SIG-M5 treated with dmso at 0.1 percent for 504 hours (cell line): ENCODE results near the gene TMBIM4.
A peak's percentile ranks its signal among the peaks of the same experiment; 100 is the strongest.
"Not testable (repeated sequence)": the region's sequence is repeated elsewhere in the genome, so short reads cannot be mapped to it uniquely, and the experiment has no call there.

ENCODE experiments used
- DNase-seq: peaks from one replicate; lab custom pipeline; 2025; ENCODE audit not compliant: unreplicated experiment; lab: John Stamatoyannopoulos, UW

The TMBIM4 gene

GRCh38 chr12:66169221-66170170 is at the start of gene TMBIM4:
TMBIM4 (minus strand) TSS chr12:66169996; CDS start chr12:66169951, 45 bp downstream.
- DNase-seq: peak; percentile 97

DNA sequence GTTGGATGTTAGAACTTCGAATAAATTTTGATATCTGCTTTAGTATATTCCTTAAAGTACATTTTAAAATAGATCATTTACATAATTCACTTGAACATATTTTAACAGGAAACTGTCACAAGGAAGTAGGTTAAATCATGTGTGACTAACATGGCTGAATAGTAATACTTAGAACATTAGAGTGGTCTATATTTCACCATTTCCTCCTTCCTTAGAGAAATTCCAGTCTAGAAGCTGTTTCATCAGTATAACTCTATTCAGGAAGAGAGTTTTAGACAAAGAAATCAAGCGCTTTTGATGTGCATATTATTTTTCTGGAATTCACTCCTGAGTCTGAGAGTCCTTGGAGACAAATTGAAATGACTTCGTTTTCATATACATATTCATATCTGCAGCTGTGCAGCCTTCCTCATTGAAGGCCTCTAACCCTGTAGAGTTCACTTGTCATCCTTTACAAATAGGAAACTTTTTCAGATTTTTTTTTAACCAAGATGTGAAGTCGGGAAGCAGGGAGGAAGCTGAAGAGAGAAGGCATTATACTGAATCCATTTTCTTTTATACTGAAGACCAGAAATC is 47.6 kb upstream of the TMBIM4 start:
- peak; percentile 18 for DNase-seq

DNA sequence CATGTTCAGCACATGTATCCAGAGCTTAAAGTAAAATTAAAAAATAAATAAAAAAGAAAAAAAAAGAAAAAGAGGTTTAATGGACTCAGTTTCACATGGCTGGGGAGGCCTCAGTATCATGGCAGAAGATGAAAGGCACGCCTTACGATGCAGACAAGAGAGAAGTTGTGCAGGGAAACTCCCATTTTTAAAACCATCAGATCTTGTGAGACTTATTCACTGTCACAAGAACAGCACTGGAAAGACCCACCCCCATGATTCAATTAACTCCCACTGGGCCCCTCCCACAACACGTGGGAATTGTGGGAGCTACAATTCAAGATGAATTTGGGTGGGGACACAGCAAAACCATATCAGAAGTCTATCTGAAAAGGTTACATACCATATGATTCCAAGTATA is 43.2 kb upstream of the TMBIM4 start:
- DNase-seq: not testable (repeated sequence)

DNA sequence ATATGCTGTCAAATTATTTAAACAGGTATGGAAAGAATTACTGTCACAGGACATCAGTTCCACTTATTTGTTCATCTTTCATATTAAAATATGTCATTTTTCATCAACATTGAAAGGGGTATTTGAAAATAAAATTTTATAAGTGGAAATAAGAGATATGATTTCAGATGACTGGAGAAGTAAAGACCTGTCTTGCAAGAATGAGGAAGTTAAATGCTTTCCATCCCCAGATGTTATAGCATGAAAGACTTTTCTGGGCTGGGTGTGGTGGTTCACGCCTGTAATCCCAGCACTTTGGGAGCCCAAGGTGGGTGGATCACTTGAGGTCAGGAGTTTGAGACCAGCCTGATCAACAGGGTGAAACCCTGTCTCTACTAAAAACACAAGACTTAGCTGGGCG is 41.8 kb upstream of the TMBIM4 start:
- not testable (repeated sequence) for DNase-seq

DNA sequence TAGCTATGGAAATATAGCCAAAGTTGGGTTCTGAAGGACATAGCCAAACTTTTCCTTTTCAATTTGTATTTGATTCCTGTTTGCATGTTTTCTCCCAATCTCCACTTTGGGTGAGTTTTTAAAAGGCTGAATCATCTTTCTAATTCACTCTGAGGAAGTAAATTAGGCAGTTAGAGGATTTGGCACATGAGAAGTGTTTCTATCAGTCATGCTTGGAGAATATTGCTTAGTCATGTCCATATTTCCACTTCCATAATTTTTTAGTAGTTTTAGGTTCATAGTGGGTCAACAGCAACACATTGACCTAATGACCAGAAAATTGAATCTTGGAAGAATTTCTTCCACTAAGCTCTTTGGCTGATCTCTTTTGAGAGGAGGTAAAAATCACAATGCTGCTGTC is 41.0 kb upstream of the TMBIM4 start:
- peak; percentile 50 for DNase-seq

GRCh38 chr12:66206141-66206540 is 36.3 kb upstream of the TMBIM4 start:
- no peak for DNase-seq

DNA sequence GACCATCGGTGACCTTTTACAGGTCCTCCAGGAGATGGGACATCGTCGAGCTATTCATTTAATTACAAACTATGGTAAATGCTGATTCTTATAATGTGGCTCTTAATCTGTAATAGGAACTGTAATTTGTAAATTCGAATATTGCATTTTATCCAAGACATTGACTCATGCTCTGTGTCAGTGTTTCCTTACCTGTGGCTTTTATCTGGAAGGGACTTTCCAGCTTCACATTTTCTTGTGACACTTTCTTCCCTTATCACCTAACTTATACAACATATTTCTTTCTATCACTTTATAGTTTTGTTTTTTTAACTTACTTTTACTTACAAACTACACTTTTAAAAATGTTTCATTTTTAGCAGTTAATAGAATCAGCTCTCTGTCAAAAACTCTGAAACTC is 34.0 kb upstream of the TMBIM4 start:
- DNase-seq: no peak

- DNase-seq: no peak
Observed at GRCh38 chr12:66199831-66200509, 30.2 kb upstream of the TMBIM4 start.

DNA sequence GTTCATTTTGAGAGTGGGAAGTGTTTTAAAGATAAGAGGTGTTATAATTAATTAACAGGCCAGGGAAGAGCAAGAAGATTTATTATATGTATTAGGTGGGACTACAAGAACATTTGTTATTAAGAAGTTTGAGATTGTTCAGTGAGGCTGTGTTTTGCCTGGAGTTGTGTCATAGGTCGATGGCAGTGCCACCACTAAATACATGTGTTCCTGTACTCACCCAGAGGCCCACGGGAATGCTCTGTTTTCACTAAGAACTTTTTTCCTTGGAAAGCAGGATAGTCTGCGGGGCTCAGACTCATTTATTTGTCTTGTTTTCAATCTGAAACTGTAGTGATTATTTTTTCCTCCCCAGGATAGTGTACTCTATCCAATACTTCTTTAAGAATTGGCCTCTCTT is 29.3 kb upstream of the TMBIM4 start:
- no peak for DNase-seq

DNA sequence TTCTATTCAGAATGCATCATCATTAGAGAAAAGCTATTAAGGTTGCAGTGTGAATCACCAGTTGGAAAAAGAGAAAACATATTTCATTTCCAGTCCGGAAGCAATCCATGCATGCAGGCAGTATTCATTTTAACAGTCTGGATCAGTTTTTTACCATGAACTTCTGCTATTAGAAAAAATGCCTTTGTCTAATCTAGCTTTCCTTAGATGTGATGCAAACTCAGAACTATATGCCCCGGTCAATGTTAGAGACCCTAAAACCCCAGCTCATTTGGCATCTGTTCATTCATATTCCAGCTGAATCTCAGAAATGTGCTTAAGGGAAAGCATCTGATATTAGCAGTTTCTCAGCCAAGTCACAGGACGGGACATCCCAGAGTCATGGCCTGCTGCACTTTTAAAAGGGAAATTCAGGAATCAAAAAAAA is 27.7 kb upstream of the TMBIM4 start:
- DNase-seq: no peak

GRCh38 chr12:66196806-66197205 is 27.0 kb upstream of the TMBIM4 start:
- DNase-seq: no peak

GRCh38 chr12:66195242-66195641 is 25.4 kb upstream of the TMBIM4 start:
- no peak for DNase-seq

GRCh38 chr12:66194122-66194521 is 24.3 kb upstream of the TMBIM4 start:
- no peak for DNase-seq

- DNase-seq: no peak
Observed at GRCh38 chr12:66191547-66192126, 21.8 kb upstream of the TMBIM4 start.

GRCh38 chr12:66190519-66191370 is 20.9 kb upstream of the TMBIM4 start:
- DNase-seq: peak; percentile 62

- peak; percentile 43 for DNase-seq
Observed at GRCh38 chr12:66189889-66190288, 20.1 kb upstream of the TMBIM4 start.

DNA sequence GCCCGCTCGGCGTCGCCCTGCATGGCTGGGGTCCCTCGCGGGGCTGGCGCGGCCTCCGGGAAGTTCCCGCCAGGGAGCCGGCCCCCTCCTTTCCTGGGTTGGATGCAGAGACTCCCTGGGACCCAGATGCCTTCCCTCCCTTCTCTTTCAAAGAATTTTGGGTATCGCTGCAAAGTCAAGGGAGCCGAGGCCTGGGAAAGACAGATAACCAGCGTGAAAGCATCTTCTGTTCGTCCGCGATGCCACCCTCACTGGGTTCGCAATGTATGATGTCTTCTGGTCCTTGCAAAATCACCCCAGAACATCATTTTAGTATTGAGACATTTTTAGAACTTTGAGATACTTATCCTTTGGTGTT is 19.7 kb upstream of the TMBIM4 start:
- DNase-seq: peak; percentile 54

- DNase-seq: peak; percentile 85
Observed at GRCh38 chr12:66188584-66189485, 19.0 kb upstream of the TMBIM4 start, which contains the start of gene IRAK3. IRAK3 (plus strand) TSS chr12:66189214; CDS start chr12:66189300, 86 bp downstream.

DNA sequence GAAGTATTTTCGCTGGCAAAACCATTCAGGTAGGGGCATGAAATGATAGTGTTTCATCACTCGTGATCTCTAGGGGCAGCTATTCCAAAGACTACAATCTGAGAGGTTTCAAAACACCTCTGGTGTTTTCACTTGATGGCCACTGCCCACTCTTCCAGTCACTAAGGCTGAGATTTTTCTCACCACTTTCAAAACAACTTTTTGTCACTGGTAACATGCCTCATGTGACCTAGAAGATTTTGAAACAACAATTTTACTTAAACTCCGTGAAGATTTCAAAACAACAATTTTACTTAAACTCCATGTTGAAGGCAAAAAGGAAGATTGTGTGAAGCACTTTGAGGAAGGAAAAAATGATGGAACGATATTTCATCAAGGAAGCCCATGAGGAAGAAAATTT is 18.0 kb upstream of the TMBIM4 start:
- no peak for DNase-seq
